Measurements from ENCODE around the gene UBE4B.
"Not testable (repeated sequence)": the region's sequence is repeated elsewhere in the genome, so short reads cannot be mapped to it uniquely, and the experiment has no call there.

Gene UBE4B

DNA sequence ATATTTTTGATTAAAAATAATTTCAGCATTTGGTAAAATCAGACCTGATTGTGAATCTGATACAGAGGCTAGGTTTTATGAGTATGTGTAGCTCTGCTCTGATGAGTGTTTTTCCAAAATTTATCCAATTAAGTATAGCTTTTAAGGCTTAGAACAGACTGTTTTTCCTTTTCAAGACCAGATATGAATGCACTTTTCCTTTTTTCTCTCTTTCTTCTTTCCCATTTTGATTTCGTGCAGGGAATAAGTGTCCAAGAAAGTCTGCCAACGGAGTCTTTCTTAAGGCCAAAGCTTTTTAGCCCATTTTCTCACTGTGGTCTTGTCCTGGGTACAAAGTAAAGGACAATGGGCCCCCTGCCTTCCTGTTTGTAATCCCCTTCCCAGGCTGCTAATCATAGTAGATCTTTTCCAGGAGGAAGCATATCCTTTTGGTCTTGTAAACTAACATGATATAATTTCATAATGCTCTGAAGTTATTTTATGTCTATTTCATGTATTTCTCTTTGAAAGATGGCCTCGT, 180.5 kb downstream of the UBE4B start:
- DNase-seq, result no peak

DNA sequence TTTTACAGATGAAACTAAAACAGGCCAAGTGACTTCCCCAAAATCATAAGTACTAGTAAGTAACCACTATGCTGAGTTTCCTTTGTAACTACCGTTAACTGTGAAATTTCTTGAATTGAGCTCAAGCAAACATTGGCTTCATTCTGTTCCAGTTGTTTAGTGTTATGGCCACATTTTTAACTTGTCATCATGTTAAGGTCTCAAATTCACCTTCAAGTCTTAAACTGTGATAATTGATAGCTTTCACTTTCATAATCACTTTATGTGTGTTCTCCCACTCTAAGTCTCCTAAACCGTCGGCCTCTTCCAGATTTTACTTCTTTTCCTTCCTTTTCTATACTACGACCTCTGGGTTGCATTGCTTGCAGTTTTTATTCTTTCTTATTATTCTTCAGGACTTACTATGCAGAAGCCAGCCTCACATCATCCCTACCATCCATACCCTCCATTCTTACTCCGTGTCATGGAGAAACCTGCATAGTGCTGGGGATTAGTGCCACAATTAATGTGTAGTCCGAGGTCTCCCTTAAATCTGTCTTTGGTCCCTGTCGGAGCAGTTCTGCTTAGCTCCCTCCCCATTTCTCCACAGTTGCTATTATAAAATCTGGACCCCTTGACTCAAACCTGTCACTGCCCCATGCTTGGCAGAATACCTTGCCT, 183.5 kb downstream of the UBE4B start:
- no peak for DNase-seq

DNA sequence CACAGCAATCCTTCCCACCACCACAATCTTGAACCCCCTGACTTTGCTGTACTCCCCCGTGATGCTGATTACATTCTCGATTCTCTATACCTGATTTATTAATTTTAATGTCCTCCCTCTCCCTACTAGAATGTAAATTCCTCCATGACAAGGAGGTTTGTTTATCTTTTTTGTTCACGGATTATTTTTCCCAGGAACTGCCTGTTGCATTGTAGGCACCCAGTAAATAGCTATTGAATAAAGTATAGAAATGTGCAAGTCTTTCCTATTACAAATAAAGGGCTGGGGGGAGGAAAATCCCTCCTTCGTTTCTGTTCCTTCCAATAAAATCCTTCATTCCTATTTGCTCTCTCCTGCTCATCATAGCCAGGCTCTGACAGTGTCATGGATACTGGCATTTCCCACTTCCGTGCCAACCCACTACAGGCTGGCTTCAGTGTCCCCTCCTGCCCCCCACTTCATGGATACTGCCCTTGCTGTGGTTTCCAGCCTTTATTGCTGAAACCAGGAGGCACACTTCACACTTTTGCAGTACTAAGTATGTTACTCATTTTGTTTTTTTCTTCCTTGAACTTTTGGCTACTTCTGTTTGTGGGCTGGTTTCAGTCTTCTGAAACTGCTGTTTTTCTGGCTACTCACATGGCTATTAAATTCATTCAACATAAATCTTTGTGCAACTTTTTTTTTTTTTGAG, 185.1 kb downstream of the UBE4B start:
- peak; percentile 38 for DNase-seq

DNA sequence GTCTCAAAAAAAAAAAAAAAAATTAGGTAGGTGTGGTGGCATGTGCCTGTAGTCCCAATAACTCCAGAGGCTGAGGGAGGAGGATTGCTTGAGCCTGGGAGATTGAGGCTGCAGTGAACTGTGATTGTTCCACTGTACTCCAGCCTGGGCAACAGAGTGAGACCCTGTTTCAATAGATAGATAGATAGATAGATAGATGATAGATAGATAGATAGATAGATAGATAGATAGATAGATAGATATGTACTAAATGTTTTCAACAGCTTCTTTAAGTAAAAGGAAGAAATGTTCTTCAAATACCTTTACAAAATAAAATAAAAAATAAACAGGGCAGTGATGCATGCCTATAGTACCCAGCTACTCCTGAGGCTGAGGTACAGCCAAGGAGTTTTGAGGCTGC, 187.4 kb downstream of the UBE4B start:
- no peak for DNase-seq

DNA sequence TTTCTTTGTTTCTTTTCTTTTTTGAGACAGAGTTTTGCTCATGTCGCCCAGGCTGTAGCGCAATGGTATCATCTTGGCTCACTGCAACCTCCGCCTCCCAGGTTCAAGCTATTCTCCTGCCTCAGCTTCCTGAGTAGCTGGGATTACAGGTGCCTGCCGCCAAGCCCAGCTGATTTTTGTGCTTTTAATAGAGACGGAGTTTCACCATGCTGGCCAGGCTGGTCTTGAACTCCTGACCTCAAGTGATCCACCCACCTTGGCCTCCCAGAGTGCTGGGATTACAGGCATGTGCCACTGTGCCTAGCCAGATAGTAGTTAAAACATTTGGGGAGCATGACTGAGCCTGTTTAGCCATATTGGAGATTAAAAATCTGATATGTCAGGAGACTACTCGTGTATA, 187.9 kb downstream of the UBE4B start:
- DNase-seq, result not testable (repeated sequence)

DNA sequence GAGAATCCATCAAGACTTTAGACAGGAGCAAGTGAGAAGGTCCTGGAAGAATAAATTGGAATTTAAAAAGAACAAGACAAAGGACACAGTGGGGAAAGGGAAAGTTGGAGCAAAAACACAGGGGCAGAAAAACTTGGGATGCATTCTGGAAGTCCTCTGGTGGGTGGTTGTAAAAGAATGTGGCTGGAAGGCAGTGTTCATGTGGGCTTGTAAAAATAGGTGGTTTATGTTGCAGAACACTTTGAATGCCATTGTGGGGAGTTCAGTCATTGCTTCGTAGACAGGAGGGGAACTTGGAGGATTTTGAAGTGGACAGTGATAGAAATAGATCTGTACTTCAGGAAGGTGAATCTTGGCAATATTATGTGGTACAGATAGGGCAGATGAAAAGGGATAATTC, 192.8 kb downstream of the UBE4B start:
- DNase-seq, result no peak

DNA sequence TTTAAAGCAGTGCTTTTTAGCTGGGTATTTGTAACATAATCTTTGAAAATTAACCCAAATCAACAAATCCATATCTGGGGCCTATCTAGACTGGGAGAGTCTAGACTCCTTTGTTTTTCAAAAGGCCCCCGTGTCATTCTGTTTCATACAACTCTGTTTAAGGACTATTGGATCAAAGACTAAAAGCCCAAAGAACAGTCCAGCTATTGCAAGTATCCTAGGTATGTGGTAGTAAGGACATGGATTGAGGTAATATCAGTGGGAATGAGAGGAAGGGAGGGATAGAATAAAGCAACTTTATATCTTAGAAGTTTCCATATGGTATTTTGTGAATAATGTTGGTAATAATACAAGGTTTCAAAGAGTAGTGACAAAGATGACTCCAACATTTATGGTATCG, 195.8 kb downstream of the UBE4B start:
- no peak for DNase-seq

DNA sequence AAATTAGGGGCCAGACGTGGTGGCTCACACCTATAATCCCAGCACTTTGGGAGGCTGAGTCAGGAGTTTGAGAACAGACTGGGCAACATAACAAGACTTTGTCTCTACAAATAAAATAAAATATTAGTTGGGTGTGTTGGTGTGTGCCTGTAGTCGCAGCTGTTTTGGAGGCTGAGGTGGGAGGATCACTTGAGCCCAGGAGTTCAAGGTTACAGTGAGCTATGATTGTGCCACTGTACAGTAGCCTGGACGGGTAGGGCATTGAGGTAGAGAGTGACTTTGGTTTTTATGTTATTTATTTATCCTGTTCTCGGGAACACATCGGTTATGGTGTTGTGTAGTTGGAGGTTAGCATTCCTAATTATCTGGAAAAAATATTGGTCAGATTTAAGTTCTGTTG, 197.1 kb downstream of the UBE4B start:
- DNase-seq, result no peak
